Natural killer cell (primary cell): ENCODE results near the gene BATF2. TPM values are rescaled to one million over a fixed set of nuclear protein-coding genes. Genes with fewer than 3 reads are reported as not detected.
A peak's percentile ranks its signal among the peaks of the same experiment; 100 is the strongest.
"Not testable (repeated sequence)": the region's sequence is repeated elsewhere in the genome, so short reads cannot be mapped to it uniquely, and the experiment has no call there.

ENCODE experiments used
- ATAC-seq, 3 donors: fragments of 150-1000 bp in 2 of 3; fragments of 200-7000 bp in 1 of 3; cut with Tn5 transposase; 1 replicate in 1 of 3; 2 replicates in 2 of 3; pipeline ENCODE4 v1.10.0; 2021; ENCODE audit warnings: mild to moderate bottlenecking in 2 of 3, moderate library complexity in 2 of 3
- DNase-seq, 2 donors: peaks; one replicate each; pipeline versions ENCODE4 v3.0.0 to v3.0.0-alpha.2; 2013 to 2021; ENCODE audit warnings: mixed read lengths in 1 of 2
- H3K27ac ChIP-seq: one replicate; pipeline ENCODE4 v1.5.1; 2013; ENCODE audit warnings: mild to moderate bottlenecking, low read length
- H3K27me3 ChIP-seq: one replicate; pipeline ENCODE4 v1.6.1; 2013; ENCODE audit warnings: low read length; ENCODE audit not compliant: control insufficient read depth, insufficient read depth
- H3K36me3 ChIP-seq: one replicate; pipeline ENCODE4 v1.6.1; 2013; ENCODE audit warnings: low read length; ENCODE audit not compliant: control insufficient read depth, insufficient read depth
- H3K4me1 ChIP-seq: one replicate; pipeline ENCODE4 v1.6.1; 2013; ENCODE audit warnings: low read length; ENCODE audit not compliant: control insufficient read depth, insufficient read depth
- H3K4me3 ChIP-seq: one replicate; pipeline ENCODE4 v1.5.1; 2013; ENCODE audit warnings: low read length
- H3K9me3 ChIP-seq: one replicate; pipeline ENCODE4 v1.6.1; 2013; ENCODE audit warnings: low read length; ENCODE audit not compliant: control insufficient read depth, insufficient read depth
- H3K27ac Mint-ChIP-seq, 2 donors: one replicate each; pipeline ENCODE4 v1.8.0; 2022; ENCODE audit warnings: mild to moderate bottlenecking in 2 of 2, mixed read lengths in 2 of 2, moderate library complexity in 1 of 2
- H3K27me3 Mint-ChIP-seq, 2 donors: one replicate each; pipeline ENCODE4 v1.8.0; 2022; ENCODE audit warnings: low read depth in 2 of 2, mixed read lengths in 2 of 2
- H3K36me3 Mint-ChIP-seq: one replicate; pipeline ENCODE4 v1.8.0; 2022; ENCODE audit warnings: mixed read lengths
- H3K4me1 Mint-ChIP-seq, 2 donors: one replicate each; pipeline ENCODE4 v1.8.0; 2022; ENCODE audit warnings: mixed read lengths in 2 of 2
- H3K4me3 Mint-ChIP-seq: one replicate; pipeline ENCODE4 v1.8.0; 2022; ENCODE audit warnings: mild to moderate bottlenecking, moderate library complexity, mixed read lengths
- H3K9me3 Mint-ChIP-seq, 2 donors: one replicate each; pipeline ENCODE4 v1.8.0; 2022; ENCODE audit warnings: mixed read lengths in 2 of 2
- WGBS: methylation state at CpG from one replicate; pipeline ENCODE4 v1.1.7; 2013; ENCODE audit warnings: missing lambda C conversion rate; ENCODE audit not compliant: insufficient coverage; 5-methylcytosine and 5-hydroxymethylcytosine counted together
- intact Hi-C: fragments of 100-400 bp; cut with micrococcal nuclease; formaldehyde crosslinking; loops from one replicate; pipeline ENCODE4 v1.14.2; 2022
- total RNA-seq, 4 donors: library from RNA; stranded (reverse); fragments of 120-200 nt in 1 of 4; gene quantifications; one replicate each; pipeline versions ENCODE4 v1.2.3 to v1.2.4, GENCODE V29; 2013 to 2022
- TF ChIP-seq, protein P1 (sequence below): fragments of 200-600 bp; IDR thresholded peaks from one replicate; pipeline ENCODE4 v1.8.0; 2022; ENCODE audit warnings: antibody characterized with exemption

Gene BATF2
- total RNA-seq, 3 donors from 2014 or later (not counting 1 experiment from before 2014, with no cell fraction given) = 0.30 TPM; not detected in 2

- Mint-ChIP-seq H3K27ac (no peak overlapping the region), H3K9me3 (no peaks in the 10 kb centered on the region), H3K36me3 (no peaks in the 10 kb centered on the region), H3K4me3 (no peak overlapping the region), H3K4me1 (peaks cover 9 to 11% of the 10 kb centered on the region in 2 donors), H3K27me3 (no peaks in the 10 kb centered on the region)
- no peaks in the 10 kb centered on the region for H3K9me3 ChIP-seq
- H3K4me1 ChIP-seq = peaks cover 8% of the 10 kb centered on the region
- no peak overlapping the region for H3K27ac ChIP-seq
- H3K36me3 ChIP-seq = peaks cover 23% of the 10 kb centered on the region
- DNase-seq (no peak), ATAC-seq (no peak)
- H3K27me3 ChIP-seq = no peaks in the 10 kb centered on the region
- intact Hi-C loops = no loop called here
- no peak overlapping the region for H3K4me3 ChIP-seq
- TF ChIP-seq, protein P1, sequence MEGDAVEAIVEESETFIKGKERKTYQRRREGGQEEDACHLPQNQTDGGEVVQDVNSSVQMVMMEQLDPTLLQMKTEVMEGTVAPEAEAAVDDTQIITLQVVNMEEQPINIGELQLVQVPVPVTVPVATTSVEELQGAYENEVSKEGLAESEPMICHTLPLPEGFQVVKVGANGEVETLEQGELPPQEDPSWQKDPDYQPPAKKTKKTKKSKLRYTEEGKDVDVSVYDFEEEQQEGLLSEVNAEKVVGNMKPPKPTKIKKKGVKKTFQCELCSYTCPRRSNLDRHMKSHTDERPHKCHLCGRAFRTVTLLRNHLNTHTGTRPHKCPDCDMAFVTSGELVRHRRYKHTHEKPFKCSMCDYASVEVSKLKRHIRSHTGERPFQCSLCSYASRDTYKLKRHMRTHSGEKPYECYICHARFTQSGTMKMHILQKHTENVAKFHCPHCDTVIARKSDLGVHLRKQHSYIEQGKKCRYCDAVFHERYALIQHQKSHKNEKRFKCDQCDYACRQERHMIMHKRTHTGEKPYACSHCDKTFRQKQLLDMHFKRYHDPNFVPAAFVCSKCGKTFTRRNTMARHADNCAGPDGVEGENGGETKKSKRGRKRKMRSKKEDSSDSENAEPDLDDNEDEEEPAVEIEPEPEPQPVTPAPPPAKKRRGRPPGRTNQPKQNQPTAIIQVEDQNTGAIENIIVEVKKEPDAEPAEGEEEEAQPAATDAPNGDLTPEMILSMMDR = no peak
- 90% methylated on average over 13 of the region's 13 CpGs for WGBS
These were observed 35.4 kb upstream of the BATF2 start for GRCh38 chr11:65032216-65032615.

DNA sequence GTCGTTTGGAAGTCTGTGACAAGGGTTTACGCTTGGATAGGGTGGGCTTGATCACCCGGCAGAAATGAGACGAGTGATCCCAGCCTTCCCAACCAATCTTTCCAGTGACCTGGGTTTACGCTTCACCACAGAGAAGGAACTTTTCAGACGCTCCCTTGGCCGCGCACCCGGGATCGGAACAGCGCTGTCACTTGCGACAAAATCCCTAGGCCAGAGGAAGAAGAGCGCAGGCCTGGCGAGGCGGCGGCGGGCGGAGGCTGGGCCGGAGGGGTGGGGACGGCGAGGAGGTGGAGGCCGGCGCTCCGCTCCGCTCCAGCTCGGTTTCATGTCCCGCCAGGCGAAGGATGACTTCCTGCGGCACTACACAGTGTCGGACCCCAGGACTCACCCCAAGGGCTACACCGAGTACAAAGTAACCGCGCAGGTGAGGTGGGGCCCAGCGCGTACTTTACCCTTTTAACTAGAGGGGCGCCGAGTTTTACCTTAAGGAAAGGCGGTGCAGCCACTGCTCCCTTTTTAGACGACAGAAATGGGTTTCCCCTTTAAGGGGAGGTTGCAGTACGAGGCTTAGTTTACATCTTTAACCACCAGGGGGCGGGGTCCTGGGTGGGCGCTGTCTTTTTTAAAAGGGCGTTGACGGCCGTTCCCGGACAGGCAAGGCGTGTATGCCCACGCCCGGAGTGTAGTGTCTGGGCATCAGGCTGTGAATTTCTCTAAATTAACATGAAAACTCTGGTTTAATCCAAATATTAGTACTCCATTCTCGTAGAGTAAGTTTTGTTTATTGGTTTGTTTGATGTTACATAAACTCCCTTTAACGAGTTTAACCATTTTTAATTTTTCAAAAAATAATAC, 30.7 kb upstream of the BATF2 start, which contains the start of gene SNX15:
TSS of gene SNX15 (plus strand) at position 227 of the 855 bp plus-strand sequence. CDS start at position 326, 99 bp downstream.
- H3K9me3 ChIP-seq = no peaks in the 10 kb centered on the region
- TF ChIP-seq, protein P1 = peak; percentile 79
- H3K36me3 Mint-ChIP-seq = no peaks in the 10 kb centered on the region
- WGBS = 3% methylated on average over 49 of the region's 51 CpGs
- H3K9me3 Mint-ChIP-seq = no peaks in the 10 kb centered on the region
- H3K27ac ChIP-seq = peak within 1 kb of the TSS; percentile 67
- H3K4me3 ChIP-seq = peak within 1 kb of the TSS; percentile 44
- H3K36me3 ChIP-seq = peaks cover 6% of the 10 kb centered on the region
- H3K27me3 ChIP-seq = no peaks in the 10 kb centered on the region
- H3K4me3 Mint-ChIP-seq = peak within 1 kb of the TSS; percentile 87
- H3K4me1 ChIP-seq = peaks cover 15% of the 10 kb centered on the region
- peaks cover 14 to 24% of the 10 kb centered on the region in 2 donors for H3K4me1 Mint-ChIP-seq
- intact Hi-C loops = loop anchor here (1.0 to 5.0 kb wide), 4 partner anchors 14 to 110 kb away; partner anchors contain the start of genes ATG2A, SAC3D1 and TM7SF2
- H3K27me3 Mint-ChIP-seq = no peaks in the 10 kb centered on the region
- ATAC-seq (peak; percentile 93 to 98 (median 95)), DNase-seq (peak; percentile 80 to 96)
- H3K27ac Mint-ChIP-seq = peak within 1 kb of the TSS; percentile 78 to 84

- Histone ChIP-seq H3K4me3 (no peak overlapping the region), H3K27me3 (no peaks in the 10 kb centered on the region), H3K36me3 (peaks cover under 1% of the 10 kb centered on the region), H3K4me1 (peaks cover 15% of the 10 kb centered on the region), H3K27ac (peak overlapping the region; percentile 67), H3K9me3 (no peaks in the 10 kb centered on the region)
- intact Hi-C loops = loop anchor here (1.0 to 5.0 kb wide), 4 partner anchors 14 to 110 kb away; partner anchors contain the start of genes ATG2A, SAC3D1 and TM7SF2
- no peaks in the 10 kb centered on the region for H3K36me3 Mint-ChIP-seq
- DNase-seq (no peak), ATAC-seq (no peak)
- H3K27ac Mint-ChIP-seq = peak overlapping the region; percentile 78 to 84
- no peaks in the 10 kb centered on the region for H3K27me3 Mint-ChIP-seq
- no peaks in the 10 kb centered on the region for H3K9me3 Mint-ChIP-seq
- peaks cover 14 to 24% of the 10 kb centered on the region in 2 donors for H3K4me1 Mint-ChIP-seq
- peak overlapping the region; percentile 87 for H3K4me3 Mint-ChIP-seq
- TF ChIP-seq, protein P1 = no peak
- WGBS = 83% methylated on average over 9 of the region's 10 CpGs
These were observed 30.0 kb upstream of the BATF2 start for GRCh38 chr11:65026810-65027209.

DNA sequence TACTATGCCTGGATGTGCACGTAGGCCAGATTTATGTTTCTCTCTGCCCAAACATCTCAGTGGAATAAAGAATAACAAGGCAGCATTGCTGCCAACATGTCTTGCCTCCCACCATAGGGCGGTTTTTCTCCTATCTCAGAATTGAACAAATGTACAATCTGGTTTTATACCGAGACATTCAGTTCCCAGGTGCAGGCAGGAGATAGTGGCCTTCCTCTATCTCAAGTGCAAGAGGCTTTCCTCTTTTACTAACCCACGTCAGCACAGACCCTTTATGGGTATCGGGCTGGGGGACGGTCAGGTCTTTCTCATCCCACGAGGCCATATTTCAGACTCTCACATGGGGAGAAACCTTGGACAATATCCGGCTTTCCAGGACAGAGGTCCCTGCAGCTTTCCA, 26.7 kb upstream of the BATF2 start:
- H3K27ac Mint-ChIP-seq, H3K9me3 Mint-ChIP-seq, DNase-seq, ATAC-seq, H3K4me3 Mint-ChIP-seq, intact Hi-C loops, H3K4me3 ChIP-seq, H3K27ac ChIP-seq, H3K36me3 Mint-ChIP-seq, H3K27me3 ChIP-seq, H3K27me3 Mint-ChIP-seq, H3K9me3 ChIP-seq: not testable (repeated sequence)
- WGBS = 88% methylated on average over 8 of the region's 8 CpGs
- H3K4me1 Mint-ChIP-seq = peaks cover 14 to 24% of the 10 kb centered on the region in 2 donors
- Histone ChIP-seq H3K4me1 (peaks cover 20% of the 10 kb centered on the region), H3K36me3 (peaks cover 13% of the 10 kb centered on the region)
